TTC549 (cell line): ENCODE results near the gene AKAP8L.
"Not testable (repeated sequence)": the region's sequence is repeated elsewhere in the genome, so short reads cannot be mapped to it uniquely, and the experiment has no call there.

Experiments
- FAIRE-seq: peaks from 2 replicates; lab custom pipeline; 2012; peaks lifted over from hg19 to GRCh38; lab: Jason Lieb, UNC

The AKAP8L gene

GRCh38 chr19:15352535-15352934, 66.3 kb downstream of the AKAP8L start:
- not testable (repeated sequence) for FAIRE-seq

GRCh38 chr19:15341328-15341727, 77.5 kb downstream of the AKAP8L start:
- not testable (repeated sequence) for FAIRE-seq

- no peak for FAIRE-seq
These were observed 78.7 kb downstream of the AKAP8L start for GRCh38 chr19:15340086-15340485.

GRCh38 chr19:15337202-15337601, 81.6 kb downstream of the AKAP8L start:
- FAIRE-seq, result no peak

- FAIRE-seq, result not testable (repeated sequence)
These were observed 82.8 kb downstream of the AKAP8L start for GRCh38 chr19:15335992-15336391.

- no peak for FAIRE-seq
These were observed 86.3 kb downstream of the AKAP8L start, which contains the start of gene BRD4 for GRCh38 chr19:15332311-15332996. Gene BRD4 (minus strand): TSS chr19:15332539. CDS start chr19:15273099, 59,440 bp downstream.

- no peak for FAIRE-seq
These were observed 87.1 kb downstream of the AKAP8L start for GRCh38 chr19:15331419-15332310.

GRCh38 chr19:15330801-15331418, 87.9 kb downstream of the AKAP8L start:
- FAIRE-seq, result no peak
